Neural cell (in vitro differentiated cells): ENCODE results near the gene MLPH.

Experiments
- CTCF ChIP-seq: fragments of 450-650 bp; IDR thresholded peaks from 2 replicates; pipeline ENCODE4 v1.5.1; 2014; ENCODE audit warnings: antibody characterized with exemption, mild to moderate bottlenecking, moderate library complexity; ENCODE audit not compliant: poor library complexity, severe bottlenecking
- EP300 ChIP-seq: fragments of 450-650 bp; conservative IDR thresholded peaks from 2 replicates; pipeline ENCODE4 v1.6.1; 2014; ENCODE audit warnings: antibody characterized with exemption, mild to moderate bottlenecking, moderate library complexity; ENCODE audit not compliant: poor library complexity, severe bottlenecking
- EZH2 ChIP-seq: fragments of 200-600, 300-800 bp; shearing (Covaris generic), sonication (generic); IDR thresholded peaks from 2 replicates; pipeline ENCODE4 v1.6.1; 2014; ENCODE audit warnings: antibody characterized with exemption, low read length, borderline replicate concordance, mild to moderate bottlenecking; ENCODE audit not compliant: insufficient read depth, poor library complexity, severe bottlenecking
- MXI1 ChIP-seq: fragments of 450-650 bp; conservative IDR thresholded peaks from 2 replicates; pipeline ENCODE4 v1.6.1; 2014; ENCODE audit warnings: antibody characterized with exemption, mild to moderate bottlenecking; ENCODE audit not compliant: poor library complexity, severe bottlenecking
- POLR2AphosphoS5 ChIP-seq: IDR thresholded peaks from 2 replicates; pipeline ENCODE4 v1.6.1; 2012
- RAD21 ChIP-seq: fragments of 450-650 bp; conservative IDR thresholded peaks from 2 replicates; pipeline ENCODE4 v1.6.1; 2014; ENCODE audit warnings: antibody characterized with exemption, mild to moderate bottlenecking, moderate library complexity
- REST ChIP-seq: IDR thresholded peaks from 2 replicates; pipeline ENCODE4 v1.6.1; 2012; ENCODE audit warnings: borderline replicate concordance
- SMC3 ChIP-seq: fragments of 450-650 bp; conservative IDR thresholded peaks from 2 replicates; pipeline ENCODE4 v1.6.1; 2014; ENCODE audit warnings: antibody characterized with exemption, mild to moderate bottlenecking, moderate library complexity; ENCODE audit not compliant: poor library complexity
- TAF1 ChIP-seq: IDR thresholded peaks from 2 replicates; pipeline ENCODE4 v1.6.1; 2012; ENCODE audit warnings: low read depth

GRCh38 chr2:237503201-237503600, 16.1 kb downstream of the MLPH start:
- TF ChIP-seq EP300 (no peak), CTCF (no peak), REST (no peak), MXI1 (no peak), POLR2AphosphoS5 (no peak), EZH2 (no peak), TAF1 (no peak), SMC3 (no peak), RAD21 (no peak)
